ENCODE measurements around the gene KLHL29. TPM values are rescaled to one million over a fixed set of nuclear protein-coding genes. Genes with fewer than 3 reads are reported as not detected.

The KLHL29 gene
- total RNA-seq, 3 donors from 2014 or later = 2.6 to 13.0 (median 5.5) TPM

GRCh38 chr2:23464156-23464555 lies 79.2 kb downstream of the KLHL29 start:
- Histone ChIP-seq H3K36me3 (ENCODE audit: low read depth) (no peaks in the 10 kb centered on the region), H3K4me3 (no peak overlapping the region), H3K4me1 (ENCODE audit: low read depth) (no peaks in the 10 kb centered on the region), H3K9me3 (no peaks in the 10 kb centered on the region)
- DNase-seq (no peak), ATAC-seq (no peak)
- TF ChIP-seq CTCF (IDR thresholded peaks at IDR 0.05) = no peak
- intact Hi-C loops (cut with DNase I, micrococcal nuclease) = no loop called here

- no peaks in the 10 kb centered on the region for H3K9me3 ChIP-seq
- H3K36me3 ChIP-seq (ENCODE audit: low read depth) = no peaks in the 10 kb centered on the region
- no peak for DNase-seq
- H3K4me1 ChIP-seq (ENCODE audit: low read depth) = no peaks in the 10 kb centered on the region
- no peak for ATAC-seq
- no peak overlapping the region for H3K4me3 ChIP-seq
- no peak for TF ChIP-seq CTCF (IDR thresholded peaks at IDR 0.05)
- intact Hi-C loops (cut with DNase I, micrococcal nuclease) = no loop called here
These were observed 80.0 kb downstream of the KLHL29 start for GRCh38 chr2:23464905-23465537.

DNA sequence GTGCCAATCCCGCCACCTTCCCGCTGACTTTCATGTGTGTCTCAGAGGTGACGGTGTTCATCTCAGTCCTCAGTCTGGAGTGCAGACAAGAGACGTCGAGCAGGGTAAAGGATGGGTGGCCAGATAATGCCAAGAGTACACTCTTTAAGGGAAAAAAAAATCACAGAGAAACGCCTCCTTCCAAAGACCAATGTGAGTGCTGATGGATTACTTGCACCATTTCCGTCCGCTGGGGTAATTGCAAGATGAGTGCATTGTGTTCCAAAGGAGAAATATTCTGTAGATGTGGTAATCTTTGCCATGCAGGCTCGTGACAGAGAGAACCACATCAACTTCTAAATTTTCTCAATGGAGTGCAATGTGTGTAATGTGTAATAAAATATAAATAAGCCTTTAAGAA lies 81.0 kb downstream of the KLHL29 start:
- Histone ChIP-seq H3K9me3 (no peaks in the 10 kb centered on the region), H3K4me1 (ENCODE audit: low read depth) (no peaks in the 10 kb centered on the region), H3K4me3 (no peak overlapping the region), H3K36me3 (ENCODE audit: low read depth) (no peaks in the 10 kb centered on the region)
- no peak for TF ChIP-seq CTCF (IDR thresholded peaks at IDR 0.05)
- intact Hi-C loops (cut with DNase I, micrococcal nuclease) = no loop called here
- no peak for DNase-seq
- no peak for ATAC-seq

DNA sequence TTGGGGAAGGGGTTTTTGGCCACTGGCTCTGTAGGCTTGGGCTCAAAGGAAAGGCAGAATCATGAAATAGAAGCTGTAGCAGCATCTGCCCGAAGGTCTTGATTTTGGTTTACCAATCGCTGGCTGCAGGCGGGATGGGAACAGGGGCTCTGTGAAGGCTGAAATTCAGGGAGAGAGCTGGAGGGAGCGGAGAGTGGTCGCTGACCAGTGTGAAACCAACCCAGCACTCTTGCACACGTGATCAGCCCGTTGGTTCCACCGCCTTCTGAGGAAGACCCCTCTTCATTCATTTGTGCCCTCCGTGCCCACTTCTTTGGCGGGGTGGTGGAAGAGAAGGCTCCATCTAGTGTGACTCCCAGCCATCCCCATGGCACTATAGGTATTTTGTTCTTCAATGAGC lies 82.6 kb downstream of the KLHL29 start:
- ATAC-seq = no peak
- intact Hi-C loops (cut with DNase I, micrococcal nuclease) = no loop called here
- no peaks in the 10 kb centered on the region for H3K4me1 ChIP-seq (ENCODE audit: low read depth)
- DNase-seq = no peak
- H3K36me3 ChIP-seq (ENCODE audit: low read depth) = no peaks in the 10 kb centered on the region
- H3K9me3 ChIP-seq = no peaks in the 10 kb centered on the region
- H3K4me3 ChIP-seq = no peak overlapping the region
- TF ChIP-seq CTCF (IDR thresholded peaks at IDR 0.05) = no peak

GRCh38 chr2:23468474-23469141 lies 83.6 kb downstream of the KLHL29 start:
- no peak overlapping the region for H3K4me3 ChIP-seq
- no peak for TF ChIP-seq CTCF (IDR thresholded peaks at IDR 0.05)
- intact Hi-C loops (cut with DNase I, micrococcal nuclease) = no loop called here
- DNase-seq = no peak
- no peaks in the 10 kb centered on the region for H3K4me1 ChIP-seq (ENCODE audit: low read depth)
- no peaks in the 10 kb centered on the region for H3K36me3 ChIP-seq (ENCODE audit: low read depth)
- ATAC-seq = no peak
- no peaks in the 10 kb centered on the region for H3K9me3 ChIP-seq
